A673 (cell line): ENCODE data around the gene ERCC6L2.

Source experiments
- EZH2 ChIP-seq: fragments of 200-600 bp; sonication (generic); IDR thresholded peaks from 2 replicates; pipeline ENCODE4 v1.6.1; 2017; ENCODE audit warnings: borderline replicate concordance, low read depth, mild to moderate bottlenecking, mixed read lengths, antibody characterized with exemption, low read length; ENCODE audit not compliant: poor library complexity, severe bottlenecking
- TF ChIP-seq, protein P1 (sequence below): fragments of 300-800, 200-600 bp; sonication (generic); conservative IDR thresholded peaks from 2 replicates; pipeline ENCODE4 v1.5.1; 2017; ENCODE audit warnings: low read depth, mild to moderate bottlenecking, antibody characterized with exemption, low read length, moderate library complexity, mixed read lengths

DNA sequence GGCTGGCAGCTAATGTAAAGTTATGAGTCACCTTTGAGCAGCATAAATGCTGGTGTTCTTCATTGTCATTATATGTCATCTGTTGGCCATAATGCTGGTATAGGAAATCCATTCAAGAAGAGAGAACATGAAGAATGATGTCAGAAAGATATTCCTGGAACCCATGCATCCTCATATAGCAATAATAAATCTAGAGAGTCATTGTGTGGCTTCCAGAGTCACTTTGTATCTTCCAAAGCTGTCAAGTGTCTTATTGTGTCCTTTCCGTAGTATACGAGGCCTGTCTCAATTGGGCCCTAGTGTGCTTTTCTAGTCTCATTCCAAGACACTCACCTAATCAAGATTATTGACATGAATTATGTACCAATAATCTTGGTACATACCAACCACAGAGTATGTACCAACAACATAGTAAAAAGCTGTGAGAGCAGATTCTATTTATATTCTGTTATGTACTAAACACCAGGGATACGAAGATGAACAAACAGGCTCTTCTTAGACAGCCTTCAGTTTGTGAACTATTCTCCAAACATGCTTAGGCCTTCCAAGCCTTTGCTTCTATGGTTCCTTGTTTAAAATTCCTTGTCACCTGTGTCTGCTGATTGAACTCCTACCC, 110.1 kb downstream of the ERCC6L2 start:
- TF ChIP-seq, protein P1, sequence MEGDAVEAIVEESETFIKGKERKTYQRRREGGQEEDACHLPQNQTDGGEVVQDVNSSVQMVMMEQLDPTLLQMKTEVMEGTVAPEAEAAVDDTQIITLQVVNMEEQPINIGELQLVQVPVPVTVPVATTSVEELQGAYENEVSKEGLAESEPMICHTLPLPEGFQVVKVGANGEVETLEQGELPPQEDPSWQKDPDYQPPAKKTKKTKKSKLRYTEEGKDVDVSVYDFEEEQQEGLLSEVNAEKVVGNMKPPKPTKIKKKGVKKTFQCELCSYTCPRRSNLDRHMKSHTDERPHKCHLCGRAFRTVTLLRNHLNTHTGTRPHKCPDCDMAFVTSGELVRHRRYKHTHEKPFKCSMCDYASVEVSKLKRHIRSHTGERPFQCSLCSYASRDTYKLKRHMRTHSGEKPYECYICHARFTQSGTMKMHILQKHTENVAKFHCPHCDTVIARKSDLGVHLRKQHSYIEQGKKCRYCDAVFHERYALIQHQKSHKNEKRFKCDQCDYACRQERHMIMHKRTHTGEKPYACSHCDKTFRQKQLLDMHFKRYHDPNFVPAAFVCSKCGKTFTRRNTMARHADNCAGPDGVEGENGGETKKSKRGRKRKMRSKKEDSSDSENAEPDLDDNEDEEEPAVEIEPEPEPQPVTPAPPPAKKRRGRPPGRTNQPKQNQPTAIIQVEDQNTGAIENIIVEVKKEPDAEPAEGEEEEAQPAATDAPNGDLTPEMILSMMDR: no peak
- TF ChIP-seq EZH2: no peak
